Hematopoietic multipotent progenitor cell treated with erythropoietin and hydrocortisone succinate and interleukin-3 and kit ligand, for 15 days (in vitro differentiated cells): ENCODE measurements around the gene NUSAP1.
A peak's percentile ranks its signal among the peaks of the same experiment; 100 is the strongest.
"Not testable (repeated sequence)": the region's sequence is repeated elsewhere in the genome, so short reads cannot be mapped to it uniquely, and the experiment has no call there.

Experiments
- DNase-seq: peaks from one replicate; pipeline ENCODE4 v3.0.0-alpha.2; 2015; ENCODE audit warnings: low spot score

NUSAP1 gene, protein sequence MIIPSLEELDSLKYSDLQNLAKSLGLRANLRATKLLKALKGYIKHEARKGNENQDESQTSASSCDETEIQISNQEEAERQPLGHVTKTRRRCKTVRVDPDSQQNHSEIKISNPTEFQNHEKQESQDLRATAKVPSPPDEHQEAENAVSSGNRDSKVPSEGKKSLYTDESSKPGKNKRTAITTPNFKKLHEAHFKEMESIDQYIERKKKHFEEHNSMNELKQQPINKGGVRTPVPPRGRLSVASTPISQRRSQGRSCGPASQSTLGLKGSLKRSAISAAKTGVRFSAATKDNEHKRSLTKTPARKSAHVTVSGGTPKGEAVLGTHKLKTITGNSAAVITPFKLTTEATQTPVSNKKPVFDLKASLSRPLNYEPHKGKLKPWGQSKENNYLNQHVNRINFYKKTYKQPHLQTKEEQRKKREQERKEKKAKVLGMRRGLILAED

DNA sequence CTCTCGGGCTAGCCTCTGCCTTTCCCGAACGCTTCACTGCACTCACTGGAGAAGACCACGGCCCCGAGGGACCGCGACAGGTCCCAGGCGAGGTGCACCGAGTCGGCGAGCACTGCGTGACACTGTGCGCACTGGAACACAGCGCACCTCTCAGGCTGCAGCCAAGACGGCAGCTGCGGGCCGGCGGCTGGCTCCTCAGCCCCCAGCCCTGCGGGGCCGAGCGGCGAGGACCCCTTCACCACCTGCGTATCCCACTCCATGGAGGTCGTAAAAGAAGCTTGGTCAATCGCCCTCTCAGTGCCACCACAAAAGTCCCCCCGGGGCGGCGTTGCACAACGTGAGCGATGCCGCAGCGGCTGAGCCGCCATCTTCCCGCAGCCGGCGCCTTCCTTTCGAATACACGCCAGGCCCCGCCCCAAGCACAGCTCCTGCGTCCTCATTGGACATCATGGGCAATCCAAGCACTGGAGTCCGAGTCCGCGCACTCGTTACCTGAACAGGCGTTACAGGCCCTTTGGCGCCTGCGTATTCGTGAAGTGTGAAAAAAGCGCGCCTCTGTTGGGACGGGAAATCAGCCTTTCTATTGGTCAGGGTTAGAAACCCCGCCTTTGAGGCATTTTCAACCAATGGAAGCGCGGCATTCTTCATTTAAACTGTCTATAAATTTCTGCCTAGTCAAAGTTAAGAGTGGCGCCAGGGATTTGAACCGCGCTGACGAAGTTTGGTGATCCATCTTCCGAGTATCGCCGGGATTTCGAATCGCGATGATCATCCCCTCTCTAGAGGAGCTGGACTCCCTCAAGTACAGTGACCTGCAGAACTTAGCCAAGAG is at the start of gene NUSAP1, which contains the start of gene OIP5:
Gene NUSAP1 (plus strand): TSS at position 688 of the 832 bp plus-strand sequence. CDS start 77 bp downstream, at position 765.
Gene OIP5 (minus strand): TSS at position 398 of the 832 bp plus-strand sequence. CDS start 30 bp downstream, at position 368.
- peak; percentile 100 for DNase-seq

DNA sequence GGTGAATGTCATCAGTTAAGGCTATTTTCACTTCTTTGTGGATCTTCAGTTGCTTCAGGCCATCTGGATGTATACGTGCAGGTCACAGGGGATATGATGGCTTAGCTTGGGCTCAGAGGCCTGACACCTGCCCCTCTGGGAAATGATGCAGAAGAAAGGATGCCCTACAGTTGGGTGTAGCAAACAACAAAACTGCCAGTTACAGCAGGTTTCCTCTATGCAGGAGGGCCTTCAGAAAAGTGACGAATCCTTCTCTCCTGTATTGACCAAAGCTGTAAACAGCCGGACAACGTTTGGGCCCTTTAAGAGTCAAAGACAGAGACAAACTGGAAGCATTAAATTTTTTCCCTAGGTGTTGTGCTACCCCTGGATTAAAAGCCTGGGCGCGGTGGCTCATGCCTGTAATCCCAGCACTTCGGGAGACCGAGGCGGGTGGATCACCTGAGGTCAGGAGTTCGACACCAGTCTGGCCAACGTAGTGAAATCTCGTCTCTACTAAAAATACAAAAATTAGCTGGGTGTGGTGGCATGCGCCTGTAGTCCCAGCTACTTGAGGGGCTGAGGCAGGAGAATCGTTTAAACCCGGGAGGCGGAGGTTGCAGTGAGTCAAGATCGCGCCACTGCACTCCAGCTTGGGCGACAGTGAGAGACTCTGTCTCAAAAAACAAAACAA is 49.6 kb upstream of the NUSAP1 start:
- not testable (repeated sequence) for DNase-seq

DNA sequence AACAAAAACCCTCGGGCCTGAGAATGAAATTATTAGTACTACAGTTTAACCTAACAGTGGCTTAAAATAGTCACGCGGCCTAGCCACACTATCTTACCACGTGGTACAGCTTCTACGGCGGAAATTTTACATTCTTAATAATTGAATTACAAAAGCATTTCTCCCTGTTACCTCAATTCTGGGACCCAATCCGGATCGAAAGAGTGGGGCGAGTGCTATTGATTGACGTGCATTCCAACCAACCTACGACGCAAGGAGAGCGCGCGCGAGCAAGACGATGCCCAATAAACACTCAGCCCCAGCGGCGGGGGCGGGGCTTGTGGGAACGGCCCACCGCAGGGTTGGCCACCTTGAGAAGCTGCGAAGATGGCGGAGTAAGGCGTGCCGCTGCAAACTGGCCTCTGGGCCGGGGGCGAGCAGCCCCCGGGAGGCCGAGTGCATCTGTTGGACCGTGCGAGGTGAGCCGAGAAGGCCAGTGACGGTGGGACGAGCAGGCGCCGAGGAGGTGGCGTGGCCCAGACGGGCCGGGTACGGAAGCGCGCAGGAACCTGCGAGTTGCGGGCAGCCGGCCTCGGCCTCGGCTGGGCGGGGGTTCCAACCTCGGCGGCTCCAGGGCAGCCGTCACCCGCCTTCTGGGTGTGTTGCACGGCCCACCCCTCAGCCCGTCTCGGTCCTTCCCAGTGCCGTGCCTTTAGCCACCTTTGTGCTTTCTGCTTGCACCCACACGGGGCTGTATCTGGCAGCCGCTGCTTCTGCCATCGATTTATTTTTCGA is 48.8 kb upstream of the NUSAP1 start:
- DNase-seq: peak; percentile 98

DNA sequence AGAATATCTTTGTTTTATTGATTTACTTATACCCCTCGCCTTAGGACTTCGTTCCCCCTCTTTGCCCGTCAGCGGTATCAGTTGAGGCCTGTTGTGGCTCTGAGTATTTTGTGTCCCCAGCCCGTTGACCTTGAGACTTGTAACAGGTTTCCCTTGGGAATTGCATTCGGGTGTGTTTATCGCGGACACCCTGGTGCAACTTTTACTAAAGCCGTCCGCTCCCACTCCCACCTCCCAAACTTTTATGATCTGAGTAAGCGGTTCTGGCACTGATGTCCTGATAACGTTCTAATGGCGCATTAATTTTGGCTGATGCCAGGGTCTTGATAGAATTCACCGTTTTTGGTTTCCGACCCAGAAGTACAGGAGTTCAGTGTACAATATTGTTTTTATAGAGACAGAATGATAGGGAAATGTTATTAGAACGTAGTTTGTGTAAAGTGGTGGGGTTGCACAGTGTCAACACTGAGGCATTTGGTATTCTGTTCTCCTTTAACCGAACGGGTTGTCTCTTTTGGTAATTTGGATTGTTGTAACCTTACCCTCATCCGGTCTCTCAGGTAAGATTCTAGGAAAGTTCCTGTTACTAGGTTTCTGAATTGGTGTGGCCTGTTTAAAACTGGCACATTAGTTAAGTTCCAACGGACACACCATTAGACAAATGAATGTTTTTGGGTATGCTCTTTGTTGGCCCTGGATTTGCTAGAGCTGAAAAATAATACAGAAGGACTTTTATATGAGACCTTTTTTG is 48.1 kb upstream of the NUSAP1 start:
- peak; percentile 34 for DNase-seq

DNA sequence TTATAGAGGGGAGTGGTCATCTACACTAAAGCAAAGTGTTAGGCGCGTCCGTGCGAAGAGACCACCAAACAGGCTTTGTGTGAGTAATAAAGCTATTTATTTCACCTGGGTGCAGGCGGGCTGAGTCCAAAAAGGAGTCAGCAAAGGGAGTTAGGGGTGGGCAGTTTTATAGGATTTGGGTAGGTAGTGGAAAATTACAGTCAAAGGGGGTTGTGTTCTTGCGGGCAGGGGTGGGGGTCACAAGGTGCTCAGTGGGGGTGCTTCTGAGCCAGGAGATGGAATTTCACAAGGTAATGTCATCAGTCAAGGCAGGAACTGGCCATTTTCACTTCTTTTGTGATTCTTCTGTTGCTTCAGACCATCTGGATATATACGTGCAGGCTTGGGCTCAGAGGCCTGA is 47.4 kb upstream of the NUSAP1 start:
- no peak for DNase-seq

DNA sequence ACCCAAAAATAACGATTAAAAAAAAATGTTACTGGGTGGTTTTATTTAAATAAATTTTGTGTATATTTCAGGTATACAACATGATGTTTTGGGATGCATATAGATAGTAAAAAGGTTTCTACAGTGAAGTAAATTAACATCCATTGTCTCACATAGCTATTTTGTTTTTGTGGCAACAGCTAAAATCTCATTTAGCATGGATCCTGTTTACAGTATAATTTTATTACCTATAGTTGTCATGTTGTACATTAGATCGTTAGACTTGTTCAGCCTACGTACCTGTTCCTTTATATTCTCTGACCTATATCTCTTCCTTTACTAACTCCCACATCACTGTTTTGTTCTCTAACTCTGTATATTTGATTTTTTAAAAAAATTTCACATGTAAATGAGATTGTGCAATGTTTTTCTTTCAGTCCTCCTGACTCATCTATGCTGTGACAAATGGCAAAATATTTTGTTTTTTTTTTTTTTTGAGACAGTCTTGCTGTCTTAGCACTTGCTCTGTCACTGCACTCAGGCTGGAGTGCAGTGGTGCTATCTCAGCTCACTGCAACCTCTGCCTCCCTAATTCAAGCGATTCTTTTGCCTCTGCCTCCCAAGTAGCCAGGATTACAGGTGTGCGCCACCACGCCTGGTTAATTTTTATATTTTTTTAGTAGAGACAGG is 45.9 kb upstream of the NUSAP1 start:
- DNase-seq: no peak

DNA sequence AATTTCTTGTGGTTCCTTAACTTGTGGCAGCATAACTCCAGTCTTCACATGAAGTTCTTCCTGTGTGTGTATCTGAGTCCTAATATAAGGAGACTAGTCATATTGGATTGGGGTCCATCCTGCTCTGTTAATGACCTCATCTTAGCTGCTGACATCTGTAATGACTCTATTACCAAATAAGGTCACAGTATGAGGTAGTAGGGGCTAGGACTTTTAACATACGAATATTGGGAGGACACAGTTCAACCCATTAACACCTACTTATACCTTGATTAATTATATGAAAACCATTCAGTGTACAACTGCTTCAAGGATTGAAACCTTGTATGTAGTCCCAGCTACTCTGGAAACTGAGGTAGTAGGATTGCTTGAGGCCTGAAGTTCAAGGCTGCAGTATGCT is 44.2 kb upstream of the NUSAP1 start:
- DNase-seq: no peak

DNA sequence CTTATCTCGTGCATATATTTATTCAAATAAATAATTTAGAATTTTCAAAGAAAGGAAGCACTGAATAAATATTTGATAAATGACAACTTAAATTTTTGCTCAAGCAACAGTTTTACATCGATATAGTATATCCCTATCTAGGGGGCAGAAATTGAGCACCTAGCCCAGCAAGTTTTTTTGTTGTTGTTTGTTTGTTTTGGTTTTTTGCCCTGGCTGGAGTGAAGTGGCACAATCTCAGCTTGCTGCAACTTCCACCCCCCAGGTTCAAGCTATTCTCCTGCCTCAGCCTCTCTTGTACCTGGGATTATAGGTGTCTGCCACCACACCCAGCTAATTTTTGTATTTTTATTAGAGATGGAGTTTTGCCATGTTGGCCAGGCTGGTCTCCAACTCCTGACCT is 42.7 kb upstream of the NUSAP1 start:
- no peak for DNase-seq

DNA sequence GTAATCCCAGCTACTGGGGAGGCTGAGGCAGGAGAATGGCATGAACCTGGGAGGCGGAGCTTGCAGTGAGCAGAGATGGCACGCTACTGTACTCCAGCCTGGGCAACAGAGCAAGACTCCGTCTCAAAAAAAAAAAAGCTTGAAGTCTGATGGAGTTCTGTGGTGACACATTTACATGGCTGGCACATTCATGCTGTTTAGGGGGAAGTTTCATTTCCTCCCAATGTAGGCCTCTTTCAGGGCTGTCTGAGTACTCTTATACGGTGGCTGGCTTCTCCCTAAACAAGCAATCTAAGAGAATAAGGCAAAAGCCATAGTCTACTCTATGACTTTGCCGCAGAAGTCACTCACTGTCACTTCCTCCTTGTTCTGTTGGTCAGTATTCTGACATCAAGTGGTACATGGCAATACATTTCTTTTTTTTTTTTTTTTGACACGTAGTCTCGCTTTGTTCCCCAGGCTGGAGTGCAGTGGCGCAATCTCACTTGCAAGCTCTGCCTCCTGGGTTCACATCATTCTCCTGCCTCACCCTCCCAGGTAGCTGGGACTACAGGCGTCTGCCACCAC is 41.5 kb upstream of the NUSAP1 start:
- no peak for DNase-seq

DNA sequence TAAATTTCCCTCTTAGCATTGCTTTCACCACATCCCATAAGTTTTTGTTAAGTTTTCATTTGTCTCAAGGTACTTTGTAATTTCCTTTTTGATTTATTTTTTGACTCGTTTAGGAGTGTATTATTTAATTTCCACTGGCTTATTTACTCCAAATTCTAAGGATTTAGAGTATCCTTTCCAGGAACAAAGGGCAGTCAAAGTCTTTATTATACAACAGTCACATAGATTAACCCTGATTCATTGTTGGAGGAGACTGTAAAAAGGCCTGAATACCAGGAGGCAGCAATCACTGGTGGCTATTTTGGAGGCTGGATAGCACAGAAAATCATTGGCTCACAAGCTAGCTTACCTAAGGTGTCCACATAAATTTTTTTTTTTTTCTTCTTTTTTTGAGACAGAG is 40.2 kb upstream of the NUSAP1 start:
- no peak for DNase-seq

DNA sequence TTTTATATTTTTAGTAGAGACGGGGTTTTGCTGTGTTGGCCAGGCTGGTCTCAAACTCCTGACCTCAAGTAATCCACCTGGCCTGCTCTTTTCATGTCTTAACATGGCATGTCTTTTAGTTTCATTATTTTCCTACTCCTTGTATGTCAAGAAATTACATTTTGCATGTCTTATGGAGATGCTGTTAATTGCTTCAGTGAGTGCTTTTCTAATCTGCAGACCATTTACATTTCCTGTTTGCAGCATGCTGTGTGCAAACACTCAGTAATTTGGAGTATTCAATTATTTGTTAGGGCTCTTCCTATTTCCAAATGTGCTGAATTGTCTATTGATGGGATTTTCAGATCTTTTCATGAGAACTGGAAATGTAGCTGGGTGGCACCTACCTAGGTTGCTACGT is 31.5 kb upstream of the NUSAP1 start:
- not testable (repeated sequence) for DNase-seq

DNA sequence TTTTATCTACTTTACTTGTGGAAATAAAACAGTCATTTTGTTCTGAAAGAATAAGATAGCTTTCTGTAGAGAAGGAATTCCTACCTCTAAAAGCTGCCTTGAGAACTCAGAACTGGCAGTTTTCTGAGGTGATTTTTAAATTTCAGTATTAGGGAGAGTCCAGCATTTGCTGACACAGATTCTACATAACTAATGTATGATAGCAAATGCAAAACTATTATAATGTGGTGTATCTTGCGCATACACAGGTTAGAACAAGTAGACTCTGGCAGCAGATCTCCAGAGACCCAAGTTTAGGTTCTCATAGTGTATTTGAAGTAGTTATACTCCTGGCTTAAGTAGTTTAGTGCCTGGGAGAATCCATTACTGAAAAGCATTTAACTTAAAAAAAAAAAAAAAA is 31.1 kb upstream of the NUSAP1 start:
- no peak for DNase-seq

DNA sequence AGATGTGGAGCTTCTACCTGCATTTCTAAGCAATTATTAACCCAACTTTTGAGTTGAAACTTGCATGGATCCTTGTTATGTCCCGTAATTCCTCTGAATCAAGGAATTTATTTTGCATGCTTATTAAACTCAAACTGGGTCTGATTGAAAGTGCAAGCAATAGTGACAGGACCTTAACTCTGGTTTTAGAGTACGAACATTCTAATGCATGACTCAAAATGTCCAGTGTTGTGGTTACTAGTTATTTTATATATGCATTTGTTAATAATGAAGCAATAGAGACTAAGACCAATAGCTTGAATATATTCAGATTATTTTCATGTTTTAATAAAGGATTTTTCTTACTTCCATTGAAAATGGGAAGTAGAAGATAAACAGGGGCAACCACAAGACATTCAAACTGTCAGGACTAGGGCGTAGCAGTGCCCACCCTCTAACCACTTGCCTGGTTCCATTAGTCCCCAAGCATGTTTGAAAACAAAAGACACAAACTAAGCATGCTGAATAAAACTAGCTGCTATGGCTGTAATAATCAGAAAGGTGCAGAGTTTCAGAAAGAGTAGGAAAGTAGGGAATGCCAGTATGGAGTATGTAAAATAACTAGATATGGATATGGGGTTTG is 28.4 kb upstream of the NUSAP1 start:
- no peak for DNase-seq

DNA sequence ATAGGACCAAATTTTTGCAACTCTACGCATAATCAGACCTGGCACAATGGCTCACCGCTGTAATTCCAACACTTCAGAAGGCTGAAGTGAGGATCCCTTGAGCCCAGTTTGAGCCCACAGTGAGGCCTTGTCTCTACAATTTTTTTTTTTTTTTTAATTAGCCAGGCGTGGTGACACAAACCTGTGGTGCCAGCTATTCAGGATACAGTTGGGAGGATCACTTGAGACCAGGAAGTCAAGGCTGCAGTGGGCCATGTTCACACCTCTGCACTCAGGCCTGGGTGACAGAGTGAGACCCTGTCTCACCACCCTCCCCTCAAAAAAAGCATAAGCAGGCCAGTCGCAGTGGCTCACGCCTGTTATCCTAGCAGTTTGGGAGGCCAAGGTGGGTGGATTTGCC is 25.0 kb upstream of the NUSAP1 start:
- DNase-seq: no peak

DNA sequence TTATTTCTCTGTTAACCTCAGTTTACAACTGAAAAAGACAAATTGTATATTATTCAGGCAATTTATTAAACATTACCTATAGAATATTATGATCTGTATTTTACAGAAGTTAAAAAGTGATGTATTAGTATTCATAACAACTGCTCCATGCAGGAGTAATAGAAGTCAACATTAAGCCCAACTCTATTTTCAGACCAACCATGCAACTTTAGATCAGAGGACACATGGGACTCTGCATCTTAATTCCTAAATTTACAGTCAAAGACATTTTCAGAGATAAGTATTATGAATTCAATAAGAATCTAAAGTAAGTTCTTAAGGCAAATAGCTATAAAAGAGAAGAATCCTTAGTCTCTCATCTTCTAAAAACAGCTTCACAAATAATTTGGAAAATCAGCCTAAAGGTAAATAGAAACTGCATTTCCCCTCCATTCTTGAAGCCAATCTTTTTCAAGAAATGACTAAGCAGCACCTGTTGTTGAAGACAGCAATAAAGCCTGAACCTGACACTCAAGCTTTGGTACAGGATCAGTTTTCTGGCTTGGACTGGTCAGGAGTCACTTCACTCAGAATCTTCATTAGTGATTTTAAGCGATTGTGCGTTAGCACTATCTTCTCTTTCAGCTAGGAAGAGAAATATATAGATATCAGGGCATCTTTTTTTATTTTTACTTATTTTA is 23.3 kb upstream of the NUSAP1 start:
- no peak for DNase-seq

DNA sequence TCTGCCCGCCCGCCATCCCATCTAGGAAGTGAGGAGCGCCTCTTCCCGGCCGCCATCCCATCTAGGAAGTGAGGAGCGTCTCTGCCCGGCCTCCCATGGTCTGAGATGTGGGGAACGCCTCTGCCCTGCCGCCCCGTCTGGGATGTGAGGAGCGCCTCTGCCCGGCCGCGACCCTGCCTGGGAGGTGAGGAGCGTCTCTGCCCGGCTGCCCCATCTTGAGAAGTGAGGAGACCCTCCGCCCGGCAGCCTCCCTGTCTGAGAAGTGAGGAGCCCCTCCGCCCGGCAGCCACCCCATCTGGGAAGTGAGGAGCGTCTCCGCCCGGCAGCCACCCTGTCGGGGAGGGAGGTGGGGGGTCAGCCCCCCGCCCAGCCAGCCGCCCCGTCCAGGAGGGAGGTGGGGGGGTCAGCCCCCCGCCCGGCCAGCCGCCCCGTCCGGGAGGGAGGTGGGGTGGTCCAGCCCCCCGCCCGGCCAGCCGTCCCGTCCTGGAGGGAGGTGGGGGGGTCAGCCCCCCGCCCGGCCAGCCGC is 11.8 kb upstream of the NUSAP1 start:
- DNase-seq: not testable (repeated sequence)

DNA sequence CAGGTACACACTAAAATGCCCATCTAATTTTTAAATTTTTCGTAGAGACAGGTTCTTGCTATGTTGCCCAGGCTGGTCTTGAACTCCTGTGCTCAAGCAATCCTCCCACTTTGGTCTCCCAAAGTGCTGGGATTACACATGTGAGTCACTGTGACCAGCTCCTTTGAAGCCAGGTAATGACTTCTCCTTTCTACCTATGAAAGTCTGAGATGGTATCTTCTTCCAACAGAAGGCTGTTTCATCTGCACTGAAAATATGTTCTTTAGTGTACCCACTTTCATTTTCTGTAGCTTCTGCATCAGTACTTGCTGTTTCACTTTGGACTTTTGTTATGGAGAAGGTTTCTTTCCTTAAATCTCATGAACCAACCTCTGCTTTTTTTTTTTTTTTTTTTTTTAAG is 9.1 kb upstream of the NUSAP1 start:
- DNase-seq: no peak

DNA sequence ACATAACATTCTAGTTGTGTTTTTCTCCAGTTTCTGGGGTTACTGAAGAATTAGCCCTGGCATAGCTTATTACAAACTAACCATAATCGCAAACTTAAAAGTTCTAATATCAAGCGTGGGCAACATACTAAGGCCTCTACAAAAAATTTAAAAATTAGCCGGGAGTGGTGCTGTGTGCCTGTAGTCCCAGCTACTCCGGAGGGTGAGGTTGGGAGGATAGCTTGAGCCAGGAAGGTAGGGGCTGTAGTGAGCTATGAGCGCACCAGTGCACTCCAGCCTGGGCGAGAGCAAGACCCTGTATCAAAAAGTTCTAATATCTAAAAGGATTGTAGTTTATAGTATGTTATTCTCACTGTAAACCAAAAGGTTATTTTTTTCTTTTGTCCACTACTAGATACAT is 1.4 kb upstream of the NUSAP1 start:
- no peak for DNase-seq

DNA sequence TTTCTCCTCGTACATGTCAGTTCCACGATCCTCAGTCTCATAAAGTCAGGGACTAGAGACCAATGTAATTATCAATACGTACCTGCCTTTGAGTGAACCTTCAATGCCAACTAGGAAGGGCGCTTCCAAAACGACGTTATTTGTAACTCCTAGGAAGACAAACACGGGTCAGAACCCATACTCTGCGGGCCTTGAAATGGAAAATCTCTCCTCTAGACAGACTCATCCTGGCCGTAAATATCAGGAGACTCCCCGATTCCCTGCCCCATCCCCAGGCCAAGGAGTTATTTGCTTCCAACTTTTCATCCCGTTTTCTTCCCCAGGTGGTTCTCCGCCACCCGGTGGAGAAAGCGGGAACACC is 868 bp upstream of the NUSAP1 start:
- no peak for DNase-seq
